RWPE2 (cell line): Measurements from ENCODE around the gene TESK2.
"Not testable (repeated sequence)": the region's sequence is repeated elsewhere in the genome, so short reads cannot be mapped to it uniquely, and the experiment has no call there.

Experiments
- ATAC-seq: fragments of 200-7000 bp; cut with Tn5 transposase; 3 replicates; pipeline ENCODE4 v1.9.1; 2021; ENCODE audit warnings: low read depth
- DNase-seq: peaks from one replicate; pipeline ENCODE4 v3.0.0-alpha.2; 2020; ENCODE audit warnings: low spot score
- H3K27ac ChIP-seq: fragments of 450-650 bp; 2 replicates; pipeline ENCODE4 v1.5.1; 2017; ENCODE audit warnings: mild to moderate bottlenecking; ENCODE audit not compliant: poor library complexity, severe bottlenecking
- H3K27me3 ChIP-seq: fragments of 250-450 bp; sonication (Bioruptor Pico); 2 replicates; pipeline ENCODE4 v1.5.1; 2021; ENCODE audit warnings: mild to moderate bottlenecking, moderate library complexity; ENCODE audit not compliant: insufficient read depth, poor library complexity, severe bottlenecking
- H3K36me3 ChIP-seq: fragments of 250-450 bp; sonication (Bioruptor Pico); 2 replicates; pipeline ENCODE4 v1.5.1; 2020; ENCODE audit warnings: low read depth, mild to moderate bottlenecking, moderate library complexity
- H3K4me1 ChIP-seq: fragments of 250-450 bp; sonication (Bioruptor Pico); 2 replicates; pipeline ENCODE4 v1.5.1; 2021; ENCODE audit warnings: mild to moderate bottlenecking, moderate library complexity; ENCODE audit not compliant: insufficient read depth, poor library complexity, severe bottlenecking
- H3K4me3 ChIP-seq: fragments of 250-450 bp; sonication (Bioruptor Pico); 2 replicates; pipeline ENCODE4 v1.5.1; 2021; ENCODE audit warnings: mild to moderate bottlenecking, moderate library complexity; ENCODE audit not compliant: severe bottlenecking
- H3K9me3 ChIP-seq: fragments of 250-450 bp; sonication (Bioruptor Pico); 2 replicates; pipeline ENCODE4 v1.5.1; 2021; ENCODE audit warnings: mild to moderate bottlenecking, moderate library complexity; ENCODE audit not compliant: severe bottlenecking
- CTCF ChIP-seq: fragments of 450-650 bp; IDR thresholded peaks from one replicate; pipeline ENCODE4 v1.5.1; 2017; ENCODE audit warnings: mild to moderate bottlenecking, moderate library complexity; ENCODE audit not compliant: poor library complexity, severe bottlenecking

TESK2 gene

GRCh38 chr1:45479039-45479748, 11.8 kb downstream of the TESK2 start:
- Histone ChIP-seq H3K4me3 (no peak overlapping the region), H3K27me3 (no peaks in the 10 kb centered on the region), H3K4me1 (no peaks in the 10 kb centered on the region), H3K27ac (no peak overlapping the region), H3K36me3 (no peaks in the 10 kb centered on the region), H3K9me3 (no peaks in the 10 kb centered on the region)
- DNase-seq (no peak), ATAC-seq (no peak)
- TF ChIP-seq CTCF = no peak

GRCh38 chr1:45478121-45478814, 12.7 kb downstream of the TESK2 start:
- H3K27me3 ChIP-seq = no peaks in the 10 kb centered on the region

GRCh38 chr1:45477646-45478045, 13.3 kb downstream of the TESK2 start:
- Histone ChIP-seq H3K4me3 (no peak overlapping the region), H3K36me3 (no peaks in the 10 kb centered on the region), H3K27ac (no peak overlapping the region), H3K4me1 (no peaks in the 10 kb centered on the region), H3K9me3 (no peaks in the 10 kb centered on the region), H3K27me3 (no peaks in the 10 kb centered on the region)
- no peak for TF ChIP-seq CTCF
- ATAC-seq (no peak), DNase-seq (no peak)

More at GRCh38 chr1:45478121-45478814, 12.7 kb downstream of the TESK2 start:
- DNase-seq (no peak), ATAC-seq (no peak)
- Histone ChIP-seq H3K36me3 (no peaks in the 10 kb centered on the region), H3K9me3 (no peaks in the 10 kb centered on the region), H3K27ac (no peak overlapping the region), H3K4me1 (no peaks in the 10 kb centered on the region), H3K4me3 (no peak overlapping the region)
- no peak for TF ChIP-seq CTCF

- H3K36me3 ChIP-seq, H3K4me1 ChIP-seq, ATAC-seq, H3K27ac ChIP-seq, H3K4me3 ChIP-seq, DNase-seq, H3K27me3 ChIP-seq, H3K9me3 ChIP-seq: not testable (repeated sequence)
Measured at GRCh38 chr1:45474194-45474593, 16.8 kb downstream of the TESK2 start.

- Histone ChIP-seq H3K4me3 (no peak overlapping the region), H3K4me1 (no peaks in the 10 kb centered on the region), H3K36me3 (no peaks in the 10 kb centered on the region), H3K27ac (no peak overlapping the region), H3K9me3 (no peaks in the 10 kb centered on the region), H3K27me3 (no peaks in the 10 kb centered on the region)
- DNase-seq (no peak), ATAC-seq (no peak)
- TF ChIP-seq CTCF = no peak
Measured at GRCh38 chr1:45473302-45473701, 17.7 kb downstream of the TESK2 start.
